ENCODE data around the gene ANK2.

ANK2 gene

DNA sequence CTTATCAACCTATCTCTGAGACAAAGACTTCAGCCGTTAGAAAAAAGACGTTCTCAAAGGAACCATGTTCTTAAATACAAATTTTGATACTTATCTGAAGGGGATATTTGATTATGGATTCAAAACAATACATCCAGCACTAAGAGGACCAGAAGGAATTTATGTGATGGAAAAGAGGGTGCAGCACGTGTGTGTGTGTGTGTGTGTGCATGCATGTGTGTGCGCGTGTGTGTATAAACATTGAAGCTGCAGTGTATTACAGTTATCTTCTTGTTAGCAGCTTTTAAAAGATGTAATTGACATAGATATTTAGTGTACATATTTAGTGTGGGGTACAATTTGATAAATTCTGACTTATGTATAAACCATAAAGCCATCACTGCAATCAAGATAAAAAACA, 44.9 kb downstream of the ANK2 start:
- no peak overlapping the region for H3K4me3 ChIP-seq (ENCODE audit: low read depth, low read length)
- DNase-seq (ENCODE audit: low read depth), result no peak
- TF ChIP-seq, protein P1, sequence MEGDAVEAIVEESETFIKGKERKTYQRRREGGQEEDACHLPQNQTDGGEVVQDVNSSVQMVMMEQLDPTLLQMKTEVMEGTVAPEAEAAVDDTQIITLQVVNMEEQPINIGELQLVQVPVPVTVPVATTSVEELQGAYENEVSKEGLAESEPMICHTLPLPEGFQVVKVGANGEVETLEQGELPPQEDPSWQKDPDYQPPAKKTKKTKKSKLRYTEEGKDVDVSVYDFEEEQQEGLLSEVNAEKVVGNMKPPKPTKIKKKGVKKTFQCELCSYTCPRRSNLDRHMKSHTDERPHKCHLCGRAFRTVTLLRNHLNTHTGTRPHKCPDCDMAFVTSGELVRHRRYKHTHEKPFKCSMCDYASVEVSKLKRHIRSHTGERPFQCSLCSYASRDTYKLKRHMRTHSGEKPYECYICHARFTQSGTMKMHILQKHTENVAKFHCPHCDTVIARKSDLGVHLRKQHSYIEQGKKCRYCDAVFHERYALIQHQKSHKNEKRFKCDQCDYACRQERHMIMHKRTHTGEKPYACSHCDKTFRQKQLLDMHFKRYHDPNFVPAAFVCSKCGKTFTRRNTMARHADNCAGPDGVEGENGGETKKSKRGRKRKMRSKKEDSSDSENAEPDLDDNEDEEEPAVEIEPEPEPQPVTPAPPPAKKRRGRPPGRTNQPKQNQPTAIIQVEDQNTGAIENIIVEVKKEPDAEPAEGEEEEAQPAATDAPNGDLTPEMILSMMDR (IDR thresholded peaks at IDR 0.05; ENCODE audit: low read depth, low read length), result no peak
- TF ChIP-seq POLR2A (IDR thresholded peaks at IDR 0.05; ENCODE audit: extremely low read depth, insufficient read length) (no peak), MYC (IDR thresholded peaks at IDR 0.05; ENCODE audit: low read depth, low read length) (no peak)
- TF ChIP-seq, protein P2, sequence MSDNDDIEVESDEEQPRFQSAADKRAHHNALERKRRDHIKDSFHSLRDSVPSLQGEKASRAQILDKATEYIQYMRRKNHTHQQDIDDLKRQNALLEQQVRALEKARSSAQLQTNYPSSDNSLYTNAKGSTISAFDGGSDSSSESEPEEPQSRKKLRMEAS (IDR thresholded peaks at IDR 0.05; ENCODE audit: low read depth, low read length), result no peak

DNA sequence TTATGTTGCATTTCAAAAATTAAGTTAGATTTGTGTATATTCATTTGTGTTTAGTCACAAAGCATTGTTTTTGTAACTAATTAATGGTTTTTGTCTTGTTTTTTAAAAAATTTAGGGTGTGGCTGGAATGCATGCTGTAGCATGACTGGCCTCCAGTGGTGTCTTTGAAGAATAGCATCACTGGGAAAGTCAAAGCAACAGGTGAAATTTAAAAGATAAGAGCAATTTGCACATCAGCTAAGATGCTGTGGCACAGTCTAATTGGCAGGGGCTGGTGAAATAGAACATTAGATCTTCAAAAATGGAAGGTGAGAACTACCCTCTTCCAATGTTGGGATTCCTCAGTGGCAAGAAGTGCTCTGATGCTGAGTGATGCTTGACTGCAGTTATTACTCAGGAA, 45.3 kb downstream of the ANK2 start:
- TF ChIP-seq MYC (IDR thresholded peaks at IDR 0.05; ENCODE audit: low read depth, low read length) (no peak), POLR2A (IDR thresholded peaks at IDR 0.05; ENCODE audit: extremely low read depth, insufficient read length) (no peak)
- TF ChIP-seq, protein P1 (IDR thresholded peaks at IDR 0.05; ENCODE audit: low read depth, low read length), result peak; percentile 27
- H3K4me3 ChIP-seq (ENCODE audit: low read depth, low read length), result no peak overlapping the region
- DNase-seq (ENCODE audit: low read depth), result peak; percentile 12

DNA sequence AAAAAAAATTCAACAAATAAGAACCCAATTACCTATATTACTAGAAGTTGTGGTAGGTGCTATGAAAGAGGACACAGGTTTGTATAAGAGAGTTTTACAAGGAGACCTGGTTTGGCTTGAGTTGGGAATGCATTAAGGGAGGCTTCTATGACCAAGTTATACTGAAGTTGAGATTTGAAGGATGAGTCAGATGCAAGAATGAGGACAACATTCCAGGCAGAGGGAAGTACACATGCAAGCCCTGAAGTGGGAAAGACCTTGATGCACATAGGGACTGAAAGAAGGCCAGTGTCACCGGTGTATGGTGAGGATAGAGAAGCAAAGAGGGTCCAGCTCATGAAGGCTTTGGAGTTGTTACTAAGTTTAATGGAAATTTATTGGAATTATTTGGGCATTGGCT, 52.2 kb downstream of the ANK2 start:
- no peak overlapping the region for H3K4me3 ChIP-seq (ENCODE audit: low read depth, low read length)
- no peak for DNase-seq (ENCODE audit: low read depth)
- TF ChIP-seq POLR2A (IDR thresholded peaks at IDR 0.05; ENCODE audit: extremely low read depth, insufficient read length) (no peak), MYC (IDR thresholded peaks at IDR 0.05; ENCODE audit: low read depth, low read length) (no peak)
- TF ChIP-seq, protein P2 (IDR thresholded peaks at IDR 0.05; ENCODE audit: low read depth, low read length), result no peak
- TF ChIP-seq, protein P1 (IDR thresholded peaks at IDR 0.05; ENCODE audit: low read depth, low read length), result no peak

DNA sequence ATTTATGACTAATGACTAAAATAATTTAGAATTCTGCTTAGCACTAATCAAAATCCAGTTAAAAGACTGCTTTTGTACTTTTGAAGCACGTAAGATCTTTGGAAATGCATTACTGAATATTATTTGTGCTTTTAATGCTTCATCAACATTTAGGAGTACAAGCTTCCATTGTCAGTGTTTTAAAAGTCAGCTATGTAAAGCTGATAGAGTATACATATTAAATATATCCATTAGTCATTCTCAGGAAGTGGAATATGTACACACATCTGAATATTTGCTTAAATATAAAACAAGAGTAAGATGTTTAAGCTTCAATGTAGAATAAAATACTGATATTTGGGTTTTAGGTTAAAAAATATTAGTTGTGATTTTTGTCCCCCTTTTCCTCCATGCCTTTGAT, 54.1 kb downstream of the ANK2 start:
- TF ChIP-seq MYC (IDR thresholded peaks at IDR 0.05; ENCODE audit: low read depth, low read length) (no peak), POLR2A (IDR thresholded peaks at IDR 0.05; ENCODE audit: extremely low read depth, insufficient read length) (no peak)
- TF ChIP-seq, protein P2 (IDR thresholded peaks at IDR 0.05; ENCODE audit: low read depth, low read length), result no peak
- TF ChIP-seq, protein P1 (IDR thresholded peaks at IDR 0.05; ENCODE audit: low read depth, low read length), result no peak
- no peak for DNase-seq (ENCODE audit: low read depth)
- no peak overlapping the region for H3K4me3 ChIP-seq (ENCODE audit: low read depth, low read length)

DNA sequence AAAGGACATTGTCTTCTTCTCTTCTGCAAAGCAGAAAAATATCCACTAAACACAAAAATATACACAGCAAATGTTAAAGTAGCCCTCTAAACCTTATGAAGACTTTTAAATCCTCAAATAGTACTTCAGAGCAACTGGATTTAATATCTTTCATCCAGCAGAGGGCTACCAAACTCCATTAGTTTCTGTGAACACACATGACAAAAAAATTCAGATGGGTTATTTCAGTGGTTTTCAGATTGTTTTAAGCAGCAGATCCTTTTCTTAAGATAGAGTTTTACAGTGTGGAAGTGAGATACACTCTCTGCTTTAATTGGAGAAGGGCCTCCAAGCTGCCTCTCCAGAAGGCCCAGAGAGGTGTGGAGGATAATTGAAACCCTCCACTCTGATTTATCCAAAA, 56.7 kb downstream of the ANK2 start:
- no peak overlapping the region for H3K4me3 ChIP-seq (ENCODE audit: low read depth, low read length)
- DNase-seq (ENCODE audit: low read depth), result peak; percentile 16
- TF ChIP-seq, protein P2 (IDR thresholded peaks at IDR 0.05; ENCODE audit: low read depth, low read length), result no peak
- TF ChIP-seq MYC (IDR thresholded peaks at IDR 0.05; ENCODE audit: low read depth, low read length) (no peak), POLR2A (IDR thresholded peaks at IDR 0.05; ENCODE audit: extremely low read depth, insufficient read length) (no peak)
- TF ChIP-seq, protein P1 (IDR thresholded peaks at IDR 0.05; ENCODE audit: low read depth, low read length), result no peak

DNA sequence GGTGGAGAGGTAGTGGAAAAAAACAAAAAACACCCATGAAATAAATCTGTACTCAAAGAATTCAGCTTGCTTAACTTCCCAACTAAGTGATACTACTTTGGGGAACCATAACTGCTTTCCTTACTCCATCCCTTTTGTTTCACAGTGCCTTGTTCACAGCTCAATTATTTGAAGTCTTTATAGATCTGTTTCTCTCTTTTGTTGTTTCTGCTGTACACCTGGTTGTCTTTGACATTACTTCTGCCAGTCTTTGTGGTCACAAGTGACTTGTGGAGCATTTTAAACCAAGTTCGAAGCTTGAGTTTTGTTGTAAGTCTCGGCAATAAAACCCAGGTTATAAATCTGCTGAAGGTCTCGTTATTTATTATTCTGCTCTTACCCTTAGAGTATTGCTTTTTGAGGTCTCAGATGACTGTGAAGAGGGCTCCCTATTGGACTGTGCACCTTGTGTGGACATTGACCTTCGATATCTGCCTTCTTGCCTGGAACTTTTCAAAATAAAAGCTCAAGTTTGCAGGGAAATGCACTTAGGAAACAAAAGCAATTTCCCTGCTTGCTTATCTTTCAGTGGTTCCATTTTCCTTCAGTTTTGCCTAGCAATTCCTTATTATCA, 59.8 kb downstream of the ANK2 start:
- TF ChIP-seq, protein P1 (IDR thresholded peaks at IDR 0.05; ENCODE audit: low read depth, low read length), result no peak
- no peak for TF ChIP-seq MYC (IDR thresholded peaks at IDR 0.05; ENCODE audit: low read depth, low read length)
- TF ChIP-seq, protein P2 (IDR thresholded peaks at IDR 0.05; ENCODE audit: low read depth, low read length), result no peak
- no peak for TF ChIP-seq POLR2A (IDR thresholded peaks at IDR 0.05; ENCODE audit: extremely low read depth, insufficient read length)
- no peak for DNase-seq (ENCODE audit: low read depth)
- no peak overlapping the region for H3K4me3 ChIP-seq (ENCODE audit: low read depth, low read length)
